IMR-90 (cell line): ENCODE data around the gene C6orf136. TPM values are rescaled to one million over a fixed set of nuclear protein-coding genes. Genes with fewer than 3 reads are reported as not detected.
A peak's percentile ranks its signal among the peaks of the same experiment; 100 is the strongest.
"Not testable (repeated sequence)": the region's sequence is repeated elsewhere in the genome, so short reads cannot be mapped to it uniquely, and the experiment has no call there.

Source experiments
- ATAC-seq: fragments of 200-7000 bp; cut with Tn5 transposase; 2 replicates; pipeline ENCODE4 v1.9.1; 2020; ENCODE audit warnings: low read depth, mild to moderate bottlenecking, moderate library complexity
- BruUV-seq: library from RNA; stranded (reverse); fragments of 400-500 nt; replicated peaks from 2 replicates; lab custom pipeline; 2021; lab: Mats Ljungman, UMichigan
- CTCF ChIA-PET: fragments of 300-600 bp; formaldehyde crosslinking; extraction: SDS; loops from one replicate; lab custom pipeline; 2021; ENCODE audit warnings: antibody characterized with exemption; lab: Yijun Ruan, JAX
- POLR2A ChIA-PET: fragments of 300-600 bp; sonication (Branson Sonifier 250); formaldehyde crosslinking; loops from one replicate; lab custom pipeline; 2022; ENCODE audit warnings: antibody characterized with exemption; ENCODE audit not compliant: unreplicated experiment; lab: Charles Lee
- DNase-seq: peaks from one replicate; pipeline ENCODE4 v3.0.0; 2013
- H2AFZ ChIP-seq: replicated peaks from 2 replicates; pipeline ENCODE3; 2013; ENCODE audit warnings: low read length, mild to moderate bottlenecking; ENCODE audit not compliant: poor library complexity
- H2AK5ac ChIP-seq: 2 replicates; pipeline ENCODE4 v1.6.1; 2013; ENCODE audit warnings: low read depth, low read length, inconsistent platforms
- H2AK9ac ChIP-seq: replicated peaks from 2 replicates; pipeline ENCODE3; 2013; ENCODE audit warnings: mild to moderate bottlenecking, low read depth, low read length, moderate library complexity; ENCODE audit not compliant: poor library complexity
- H2BK120ac ChIP-seq: 2 replicates; pipeline ENCODE4 v1.6.1; 2013; ENCODE audit warnings: low read depth, low read length, inconsistent platforms
- H2BK15ac ChIP-seq: 3 replicates; pipeline ENCODE4 v1.6.1; 2013; ENCODE audit warnings: low read depth, low read length, inconsistent platforms
- H2BK20ac ChIP-seq: 2 replicates; pipeline ENCODE4 v1.6.1; 2013; ENCODE audit warnings: low read depth, mild to moderate bottlenecking, inconsistent platforms, low read length, moderate library complexity
- H2BK5ac ChIP-seq: 2 replicates; pipeline ENCODE4 v1.6.1; 2013; ENCODE audit warnings: mild to moderate bottlenecking, low read depth, low read length, inconsistent platforms; ENCODE audit not compliant: poor library complexity, severe bottlenecking
- H3K14ac ChIP-seq: replicated peaks from 2 replicates; pipeline ENCODE4 v1.6.1; 2013; ENCODE audit warnings: low read depth, low read length, inconsistent platforms
- H3K18ac ChIP-seq: 2 replicates; pipeline ENCODE4 v1.6.1; 2013; ENCODE audit warnings: low read depth, low read length, control low read depth
- H3K23ac ChIP-seq: 2 replicates; pipeline ENCODE4 v1.6.1; 2013; ENCODE audit warnings: low read depth, low read length, inconsistent platforms
- H3K27ac ChIP-seq: 2 replicates; pipeline ENCODE4 v1.5.1; 2013; ENCODE audit warnings: mild to moderate bottlenecking, control low read depth, low read length; ENCODE audit not compliant: insufficient read depth
- H3K27me3 ChIP-seq: 2 replicates; pipeline ENCODE4 v1.6.1; 2013; ENCODE audit warnings: low read length; ENCODE audit not compliant: control insufficient read depth, insufficient read depth
- H3K36me3 ChIP-seq: 2 replicates; pipeline ENCODE4 v1.6.1; 2013; ENCODE audit warnings: low read length, mixed read lengths; ENCODE audit not compliant: control insufficient read depth, insufficient read depth
- H3K4ac ChIP-seq: 2 replicates; pipeline ENCODE4 v1.6.1; 2013; ENCODE audit warnings: low read depth, low read length, inconsistent platforms
- H3K4me1 ChIP-seq: 2 replicates; pipeline ENCODE4 v1.6.1; 2013; ENCODE audit warnings: low read length, mixed read lengths; ENCODE audit not compliant: control insufficient read depth, insufficient read depth
- H3K4me2 ChIP-seq: 2 replicates; pipeline ENCODE4 v1.6.1; 2013; ENCODE audit warnings: low read depth, mild to moderate bottlenecking, control low read depth, low read length, moderate library complexity
- H3K4me3 ChIP-seq: 2 replicates; pipeline ENCODE4 v1.5.1; 2013; ENCODE audit warnings: low read depth, mild to moderate bottlenecking, control low read depth, low read length, moderate library complexity; ENCODE audit not compliant: insufficient read depth
- H3K56ac ChIP-seq: 2 replicates; pipeline ENCODE4 v1.6.1; 2013; ENCODE audit warnings: low read length, inconsistent platforms; ENCODE audit not compliant: insufficient read depth; ENCODE audit errors: extremely low read depth
- H3K79me1 ChIP-seq, 2 experiments: 2 replicates each; pipeline ENCODE4 v1.6.1; 2013; ENCODE audit warnings: low read length in 2 of 2, inconsistent platforms in 1 of 2, low read depth in 1 of 2
- H3K9ac ChIP-seq: 2 replicates; pipeline ENCODE4 v1.6.1; 2013; ENCODE audit warnings: low read depth, low read length, control low read depth
- H3K9me1 ChIP-seq: 2 replicates; pipeline ENCODE4 v1.6.1; 2013; ENCODE audit warnings: low read length, inconsistent platforms; ENCODE audit not compliant: insufficient read depth
- H3K9me3 ChIP-seq: 2 replicates; pipeline ENCODE4 v1.6.1; 2013; ENCODE audit warnings: low read length; ENCODE audit not compliant: control insufficient read depth, insufficient read depth
- H4K20me1 ChIP-seq: 2 replicates; pipeline ENCODE4 v1.6.1; 2013; ENCODE audit warnings: low read length, inconsistent platforms; ENCODE audit not compliant: insufficient read depth
- H4K5ac ChIP-seq: 2 replicates; pipeline ENCODE4 v1.6.1; 2013; ENCODE audit warnings: mild to moderate bottlenecking, low read depth, low read length, control low read depth
- H4K8ac ChIP-seq, 2 experiments: 2 replicates each; pipeline ENCODE4 v1.6.1; 2013; ENCODE audit warnings: low read depth in 2 of 2, low read length in 2 of 2, control low read depth in 1 of 2, inconsistent platforms in 1 of 2
- H4K91ac ChIP-seq: 2 replicates; pipeline ENCODE4 v1.6.1; 2013; ENCODE audit warnings: low read depth, low read length, inconsistent platforms; ENCODE audit not compliant: insufficient read depth
- CTCF ChIP-seq: conservative IDR thresholded peaks from 2 replicates; pipeline ENCODE4 v1.5.1; 2012; ENCODE audit warnings: mild to moderate bottlenecking, low read depth, low read length, improper control_type of control experiment
- MAFK ChIP-seq: IDR thresholded peaks from 2 replicates; pipeline ENCODE4 v1.6.1; 2012; ENCODE audit warnings: low read depth, low read length, improper control_type of control experiment
- POLR2A ChIP-seq: IDR thresholded peaks from 2 replicates; pipeline ENCODE4 v1.6.1; 2012; ENCODE audit warnings: mild to moderate bottlenecking, low read depth, low read length
- RAD21 ChIP-seq: IDR thresholded peaks from 2 replicates; pipeline ENCODE4 v1.6.1; 2012; ENCODE audit warnings: low read length, improper control_type of control experiment
- SMC3 ChIP-seq: fragments of 150-350 bp; IDR thresholded peaks from 2 replicates; pipeline ENCODE4 v1.6.1; 2016; ENCODE audit warnings: low read depth, mild to moderate bottlenecking, antibody characterized with exemption, low read length, moderate library complexity
- WGBS, 2 experiments: methylation state at CpG; one replicate each; pipeline versions ENCODE4 v1.1.5 to v1.1.7; 2013; ENCODE audit warnings: missing lambda C conversion rate in 2 of 2; ENCODE audit not compliant: insufficient read length in 1 of 2; ENCODE audit errors: extremely low coverage in 2 of 2; 5-methylcytosine and 5-hydroxymethylcytosine counted together
- dilution Hi-C: fragments of 300-500 bp; cut with HindIII; formaldehyde crosslinking; loops from one replicate; pipeline ENCODE4 v1.14.3; 2018; ENCODE audit warnings: low sequenced_read_pairs; ENCODE audit not compliant: unreplicated experiment
- in situ Hi-C: fragments of 300-500 bp; cut with MboI; formaldehyde crosslinking; loops from 3 replicates; pipeline ENCODE4 v1.14.3; 2019; ENCODE audit warnings: low sequenced_read_pairs, inconsistent platforms, mixed read lengths
- intact Hi-C: fragments of 100-400 bp; cut with micrococcal nuclease; formaldehyde crosslinking; loops from 2 replicates; pipeline ENCODE4 v1.10.0; 2022
- polyA plus RNA-seq, 3 experiments: library from polyadenylated mRNA; depleted of rRNA; stranded (reverse); fragments of >200 nt; gene quantifications; 2 replicates each; pipeline ENCODE4 v1.2.3, GENCODE V29; 2012; ENCODE audit warnings: low replicate concordance in 1 of 3
- total RNA-seq: library from RNA; depleted of rRNA; stranded (reverse); fragments of >200 nt; gene quantifications from 2 replicates; pipeline ENCODE4 v1.2.3, GENCODE V29; 2012
- TF ChIP-seq, protein P1 (sequence below): fragments of 150-350 bp; IDR thresholded peaks from 2 replicates; pipeline ENCODE4 v1.6.1; 2017; ENCODE audit warnings: mild to moderate bottlenecking, antibody characterized with exemption, low read length, low read depth

The C6orf136 gene
- total and polyA plus RNA-seq, 2 of the 4 experiments (the other 2 are of a cell fraction), result 1.1 to 11.7 TPM

DNA sequence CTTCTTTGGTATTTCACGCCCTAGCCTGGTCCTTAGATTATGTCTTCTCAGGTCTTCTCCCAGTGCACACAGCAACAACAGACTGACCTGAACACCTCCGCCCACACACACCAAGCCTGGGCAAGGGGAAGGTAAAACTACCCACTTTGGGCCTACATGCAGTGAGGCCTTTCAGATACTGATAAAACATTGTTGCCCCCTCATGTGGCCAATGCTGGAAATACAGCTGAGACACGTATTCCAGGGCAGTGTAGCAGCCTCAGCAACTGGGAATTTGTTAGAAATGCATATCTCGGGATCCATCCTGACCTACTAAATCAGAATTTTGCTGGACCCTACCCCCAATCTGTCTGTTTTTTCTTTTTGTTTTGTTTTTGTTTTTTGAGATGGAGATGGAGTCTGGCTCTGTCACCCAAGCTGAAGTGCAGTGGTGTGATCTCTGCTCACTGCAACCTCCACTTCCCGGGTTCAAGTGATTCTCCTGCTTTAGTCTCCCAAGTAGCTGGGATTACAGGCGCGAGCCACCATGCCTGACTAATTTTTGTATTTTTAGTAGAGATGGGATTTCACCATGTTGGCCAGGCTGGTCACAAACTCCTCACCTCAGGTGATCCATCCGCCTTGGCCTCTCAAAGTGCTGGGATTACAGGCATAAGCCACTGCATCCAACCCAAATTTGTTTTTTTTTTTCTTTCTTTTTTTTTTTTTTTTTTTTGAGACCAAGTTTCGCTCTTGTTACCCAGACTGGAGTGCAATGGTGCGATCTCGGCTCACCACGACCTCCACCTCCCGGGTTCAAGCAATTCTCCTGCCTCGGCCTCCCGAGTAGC lies 49.4 kb upstream of the C6orf136 start:
- H4K91ac ChIP-seq, in situ Hi-C loops, H2BK20ac ChIP-seq, H3K27me3 ChIP-seq, H3K18ac ChIP-seq, H3K23ac ChIP-seq, H2BK15ac ChIP-seq, H2BK5ac ChIP-seq, H3K9me3 ChIP-seq, H3K27ac ChIP-seq, H3K9ac ChIP-seq, H3K4me3 ChIP-seq, dilution Hi-C loops, H3K4me2 ChIP-seq, H4K5ac ChIP-seq, H2BK120ac ChIP-seq, H2AK5ac ChIP-seq, H3K56ac ChIP-seq, H3K9me1 ChIP-seq, H3K4ac ChIP-seq, H3K14ac ChIP-seq, H3K4me1 ChIP-seq, BruUV-seq: not testable (repeated sequence)
- ChIA-PET POLR2A (interaction anchor here (1.0 kb wide), 1 partner anchor 15 kb away, joined by 3 read pairs; no protein-coding TSS in a partner anchor), CTCF (interaction anchor here (0.6 to 2.0 kb wide), 8 partner anchors 10 to 116 kb away, joined by 3 to 8 read pairs (median 4); no protein-coding TSS in a partner anchor)
- Histone ChIP-seq H4K20me1 (peaks cover 24% of the 10 kb centered on the region), H4K8ac (peak overlapping the region in 1 of 2 experiments; percentile 53; a peak in 2 of 4 replicates), H3K79me1 (peaks cover 2 to 11% of the 10 kb centered on the region in 2 experiments; a peak in 3 of 4 replicates), H3K36me3 (peaks cover 34% of the 10 kb centered on the region), H2AK9ac (peak overlapping the region; percentile 74), H2AFZ (peak overlapping the region; percentile 78)
- peak; percentile 88 for ATAC-seq
- TF ChIP-seq CTCF (peak; percentile 67), MAFK (peak; percentile 28; the same call in 1 of the 2 replicates), POLR2A (peak; percentile 31; the same call in 1 of the 2 replicates), RAD21 (peak; percentile 44), SMC3 (peak; percentile 42; the same call in 1 of the 2 replicates)
- TF ChIP-seq, protein P1, sequence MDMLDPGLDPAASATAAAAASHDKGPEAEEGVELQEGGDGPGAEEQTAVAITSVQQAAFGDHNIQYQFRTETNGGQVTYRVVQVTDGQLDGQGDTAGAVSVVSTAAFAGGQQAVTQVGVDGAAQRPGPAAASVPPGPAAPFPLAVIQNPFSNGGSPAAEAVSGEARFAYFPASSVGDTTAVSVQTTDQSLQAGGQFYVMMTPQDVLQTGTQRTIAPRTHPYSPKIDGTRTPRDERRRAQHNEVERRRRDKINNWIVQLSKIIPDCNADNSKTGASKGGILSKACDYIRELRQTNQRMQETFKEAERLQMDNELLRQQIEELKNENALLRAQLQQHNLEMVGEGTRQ, result 0 out of 2 replicates have a peak, but pooled peaks have one; percentile 11
- DNase-seq, result peak; percentile 75
- WGBS, 2 experiments, result no CpG with 5 or more reads among the region's 15 CpGs
- intact Hi-C loops, result loop anchor here (2.0 kb wide), 1 partner anchor 115 kb away; no protein-coding TSS in a partner anchor
